Measurements from ENCODE around the gene EEF1A1.

- TF ChIP-seq POLR2A (IDR thresholded peaks at IDR 0.05) (peak in 1 of 3 donors; percentile 23), CTCF (IDR thresholded peaks at IDR 0.05) (no peak)
Observed at GRCh38 chr6:73521351-73521985, 636 bp upstream of the EEF1A1 start.
